ENCODE measurements around the gene SYNGAP1. TPM values are rescaled to one million over a fixed set of nuclear protein-coding genes. Genes with fewer than 3 reads are reported as not detected.
A peak's percentile ranks its signal among the peaks of the same experiment; 100 is the strongest.

SYNGAP1 gene
- total RNA-seq, 1 donor = 6.9 TPM

DNA sequence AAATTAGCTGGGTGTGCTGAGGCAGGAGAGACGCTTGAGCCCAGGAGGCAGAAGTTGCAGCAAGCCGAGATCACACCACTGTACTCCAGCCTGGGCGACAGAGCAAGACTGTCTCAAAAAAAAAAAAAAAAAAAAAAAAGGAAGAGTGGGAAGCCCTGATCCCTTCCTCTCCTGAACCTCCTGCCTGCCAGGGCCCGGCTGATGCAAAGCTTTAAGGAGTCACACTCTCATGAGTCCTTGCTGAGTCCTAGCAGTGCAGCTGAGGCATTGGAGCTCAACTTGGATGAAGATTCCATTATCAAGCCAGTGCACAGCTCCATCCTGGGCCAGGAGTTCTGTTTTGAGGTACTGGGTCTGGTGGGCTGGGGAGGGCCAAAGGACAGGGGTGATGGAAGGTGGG, 15.1 kb downstream of the SYNGAP1 start:
- TF ChIP-seq, protein P1, sequence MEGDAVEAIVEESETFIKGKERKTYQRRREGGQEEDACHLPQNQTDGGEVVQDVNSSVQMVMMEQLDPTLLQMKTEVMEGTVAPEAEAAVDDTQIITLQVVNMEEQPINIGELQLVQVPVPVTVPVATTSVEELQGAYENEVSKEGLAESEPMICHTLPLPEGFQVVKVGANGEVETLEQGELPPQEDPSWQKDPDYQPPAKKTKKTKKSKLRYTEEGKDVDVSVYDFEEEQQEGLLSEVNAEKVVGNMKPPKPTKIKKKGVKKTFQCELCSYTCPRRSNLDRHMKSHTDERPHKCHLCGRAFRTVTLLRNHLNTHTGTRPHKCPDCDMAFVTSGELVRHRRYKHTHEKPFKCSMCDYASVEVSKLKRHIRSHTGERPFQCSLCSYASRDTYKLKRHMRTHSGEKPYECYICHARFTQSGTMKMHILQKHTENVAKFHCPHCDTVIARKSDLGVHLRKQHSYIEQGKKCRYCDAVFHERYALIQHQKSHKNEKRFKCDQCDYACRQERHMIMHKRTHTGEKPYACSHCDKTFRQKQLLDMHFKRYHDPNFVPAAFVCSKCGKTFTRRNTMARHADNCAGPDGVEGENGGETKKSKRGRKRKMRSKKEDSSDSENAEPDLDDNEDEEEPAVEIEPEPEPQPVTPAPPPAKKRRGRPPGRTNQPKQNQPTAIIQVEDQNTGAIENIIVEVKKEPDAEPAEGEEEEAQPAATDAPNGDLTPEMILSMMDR (IDR thresholded peaks at IDR 0.05; ENCODE audit: extremely low read depth, low read depth, low read length) = no peak
- no peak overlapping the region for H3K4me3 ChIP-seq (ENCODE audit: insufficient read depth, low read length)

DNA sequence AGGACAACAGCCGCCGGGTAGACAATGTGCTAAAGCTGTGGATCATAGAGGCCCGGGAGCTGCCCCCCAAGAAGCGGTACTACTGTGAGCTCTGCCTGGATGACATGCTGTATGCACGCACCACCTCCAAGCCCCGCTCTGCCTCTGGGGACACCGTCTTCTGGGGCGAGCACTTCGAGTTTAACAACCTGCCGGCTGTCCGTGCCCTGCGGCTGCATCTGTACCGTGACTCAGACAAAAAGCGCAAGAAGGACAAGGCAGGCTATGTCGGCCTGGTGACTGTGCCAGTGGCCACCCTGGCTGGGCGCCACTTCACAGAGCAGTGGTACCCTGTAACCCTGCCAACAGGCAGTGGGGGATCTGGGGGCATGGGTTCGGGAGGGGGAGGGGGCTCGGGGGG, 17.8 kb downstream of the SYNGAP1 start:
- no peak overlapping the region for H3K4me3 ChIP-seq (ENCODE audit: insufficient read depth, low read length)
- H4K20me1 ChIP-seq (ENCODE audit: insufficient read depth, low read length) = peaks cover 6% of the 10 kb centered on the region
- TF ChIP-seq, protein P1 (IDR thresholded peaks at IDR 0.05; ENCODE audit: extremely low read depth, low read depth, low read length) = no peak
- H3K79me2 ChIP-seq (ENCODE audit: insufficient read depth, low read length) = peaks cover 4% of the 10 kb centered on the region
- no peak overlapping the region for H3K4me2 ChIP-seq (ENCODE audit: insufficient read depth, low read length)
- DNase-seq (ENCODE audit: insufficient read length, low spot score, missing footprints) = peak; percentile 36
- peaks cover 3% of the 10 kb centered on the region for H3K4me1 ChIP-seq (ENCODE audit: insufficient read depth, low read length)
- no peaks in the 10 kb centered on the region for H3K9me3 ChIP-seq (ENCODE audit: low read depth, low read length)
- H3K27ac ChIP-seq (ENCODE audit: low read depth, low read length) = no peak overlapping the region
- H3K36me3 ChIP-seq (ENCODE audit: insufficient read depth, low read length) = peaks cover 56% of the 10 kb centered on the region
- H3K27me3 ChIP-seq (ENCODE audit: insufficient read depth, low read length) = no peaks in the 10 kb centered on the region
- H2AFZ ChIP-seq (ENCODE audit: low read length) = no peak overlapping the region

More for the DNA sequence above, 15.1 kb downstream of the SYNGAP1 start:
- no peak for DNase-seq (ENCODE audit: insufficient read length, low spot score, missing footprints)
- Histone ChIP-seq H4K20me1 (ENCODE audit: insufficient read depth, low read length) (peaks cover 22% of the 10 kb centered on the region), H3K4me2 (ENCODE audit: insufficient read depth, low read length) (no peak overlapping the region), H3K36me3 (ENCODE audit: insufficient read depth, low read length) (peaks cover 48% of the 10 kb centered on the region), H3K27ac (ENCODE audit: low read depth, low read length) (no peak overlapping the region), H3K27me3 (ENCODE audit: insufficient read depth, low read length) (no peaks in the 10 kb centered on the region), H3K9me3 (ENCODE audit: low read depth, low read length) (no peaks in the 10 kb centered on the region), H2AFZ (ENCODE audit: low read length) (no peak overlapping the region), H3K79me2 (ENCODE audit: insufficient read depth, low read length) (peaks cover 22% of the 10 kb centered on the region), H3K4me1 (ENCODE audit: insufficient read depth, low read length) (peaks cover 3% of the 10 kb centered on the region)

DNA sequence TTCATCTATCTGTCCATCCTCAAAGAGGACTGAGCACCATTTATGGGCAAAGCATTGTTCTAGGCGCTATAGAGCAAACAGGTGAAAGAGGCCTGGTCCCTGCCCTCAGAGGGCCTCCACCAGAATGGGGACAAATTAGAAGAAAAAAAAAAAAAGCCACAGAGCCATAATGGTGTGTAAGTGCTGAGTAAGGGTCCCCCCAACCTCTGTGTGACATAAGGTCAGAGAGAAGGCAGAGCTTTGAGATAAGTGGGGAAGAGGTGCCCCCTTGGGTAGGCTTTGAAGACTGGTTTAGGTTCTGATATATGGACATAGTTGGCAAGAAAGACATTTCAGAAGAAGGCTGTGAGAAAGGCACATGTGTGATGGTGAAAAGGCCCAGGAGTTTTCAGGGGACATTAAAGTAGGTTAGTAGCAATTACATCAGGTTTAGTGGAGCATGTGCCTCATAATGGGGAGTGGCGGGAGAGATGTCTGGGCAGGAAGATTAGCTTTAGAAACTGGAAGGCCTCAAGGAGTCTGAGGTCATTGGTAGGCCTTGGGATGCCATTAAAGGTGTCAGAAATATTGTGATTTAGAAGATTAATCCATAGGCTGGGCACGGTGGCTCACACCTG, 19.2 kb downstream of the SYNGAP1 start:
- TF ChIP-seq, protein P1 (IDR thresholded peaks at IDR 0.05; ENCODE audit: extremely low read depth, low read depth, low read length) = no peak
- no peak overlapping the region for H3K4me2 ChIP-seq (ENCODE audit: insufficient read depth, low read length)
- peaks cover 58% of the 10 kb centered on the region for H3K36me3 ChIP-seq (ENCODE audit: insufficient read depth, low read length)

DNA sequence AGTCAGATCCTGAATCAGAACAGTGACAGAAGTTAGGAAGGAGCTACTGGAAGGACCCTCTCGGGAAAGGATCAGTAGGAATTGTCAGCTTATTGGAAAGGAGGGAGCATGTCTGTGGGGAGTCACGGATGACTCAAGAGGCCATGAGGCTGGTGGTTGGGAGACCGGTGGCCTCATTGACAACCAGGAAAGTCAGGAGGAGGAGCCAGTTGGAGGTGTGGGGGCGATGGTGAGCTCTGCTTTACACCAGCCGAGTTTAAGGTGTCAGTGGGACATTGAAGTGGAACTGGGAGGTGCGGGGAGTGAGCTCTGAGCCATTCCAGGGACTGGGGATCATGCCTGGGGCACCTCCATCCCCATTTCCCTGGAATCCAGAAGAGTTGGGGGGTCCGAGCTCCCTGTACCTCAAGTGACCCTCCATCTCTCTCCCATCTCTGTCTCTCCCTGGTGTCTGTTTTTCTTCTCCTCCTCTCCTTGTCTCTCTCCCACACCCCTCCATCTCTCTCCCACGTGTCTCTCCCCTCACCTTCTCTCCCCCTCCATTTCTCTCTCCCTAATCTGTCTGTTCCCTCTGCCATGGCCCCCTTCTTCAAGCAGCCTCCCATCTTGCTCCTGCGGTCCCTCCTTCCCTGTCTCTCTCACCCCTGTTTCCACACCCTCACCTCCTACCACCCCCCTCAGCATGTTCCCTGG, 20.2 kb downstream of the SYNGAP1 start:
- Histone ChIP-seq H3K36me3 (ENCODE audit: insufficient read depth, low read length) (peaks cover 66% of the 10 kb centered on the region), H3K27me3 (ENCODE audit: insufficient read depth, low read length) (no peaks in the 10 kb centered on the region), H3K27ac (ENCODE audit: low read depth, low read length) (no peak overlapping the region), H3K4me3 (ENCODE audit: insufficient read depth, low read length) (no peak overlapping the region), H3K79me2 (ENCODE audit: insufficient read depth, low read length) (no peaks in the 10 kb centered on the region), H4K20me1 (ENCODE audit: insufficient read depth, low read length) (peaks cover 3% of the 10 kb centered on the region), H3K4me1 (ENCODE audit: insufficient read depth, low read length) (peaks cover 3% of the 10 kb centered on the region), H2AFZ (ENCODE audit: low read length) (no peak overlapping the region), H3K4me2 (ENCODE audit: insufficient read depth, low read length) (no peak overlapping the region), H3K9me3 (ENCODE audit: low read depth, low read length) (no peaks in the 10 kb centered on the region)
- TF ChIP-seq, protein P1 (IDR thresholded peaks at IDR 0.05; ENCODE audit: extremely low read depth, low read depth, low read length) = no peak
- peak; percentile 88 for DNase-seq (ENCODE audit: insufficient read length, low spot score, missing footprints)

More for the DNA sequence above, 19.2 kb downstream of the SYNGAP1 start:
- Histone ChIP-seq H3K79me2 (ENCODE audit: insufficient read depth, low read length) (no peaks in the 10 kb centered on the region), H4K20me1 (ENCODE audit: insufficient read depth, low read length) (no peaks in the 10 kb centered on the region), H3K9me3 (ENCODE audit: low read depth, low read length) (no peaks in the 10 kb centered on the region), H3K27ac (ENCODE audit: low read depth, low read length) (no peak overlapping the region), H3K4me1 (ENCODE audit: insufficient read depth, low read length) (peaks cover 3% of the 10 kb centered on the region), H2AFZ (ENCODE audit: low read length) (no peak overlapping the region), H3K27me3 (ENCODE audit: insufficient read depth, low read length) (no peaks in the 10 kb centered on the region), H3K4me3 (ENCODE audit: insufficient read depth, low read length) (no peak overlapping the region)
- peak; percentile 66 for DNase-seq (ENCODE audit: insufficient read length, low spot score, missing footprints)

Data from osteoblast (primary cell).